Heart right ventricle (tissue), 16 donors: Measurements from ENCODE around the gene ADCY5. TPM values are rescaled to one million over a fixed set of nuclear protein-coding genes. Genes with fewer than 3 reads are reported as not detected.
A peak's percentile ranks its signal among the peaks of the same experiment; 100 is the strongest.

Experiments
- ATAC-seq, 8 donors: fragments of 200-7000 bp; cut with Tn5 transposase; one replicate each; pipeline ENCODE4 v1.9.1; 2020; ENCODE audit warnings: mild to moderate bottlenecking in 8 of 8, moderate library complexity in 8 of 8, moderate number of reproducible peaks in 1 of 8
- DNase-seq, 2 donors: peaks; one replicate each; pipeline ENCODE4 v3.0.0-alpha.2; 2020
- H3K27ac ChIP-seq, 10 donors: fragments of 200-600 bp; sonication (generic) in 2 of 10; one replicate each; pipeline versions ENCODE4 v1.5.0 to v1.8.0; 2020 to 2022; ENCODE audit warnings: mild to moderate bottlenecking in 3 of 10
- H3K27me3 ChIP-seq, 7 donors: fragments of 200-600 bp; one replicate each; pipeline ENCODE4 v1.8.0; 2021 to 2022; ENCODE audit warnings: mild to moderate bottlenecking in 2 of 7
- H3K36me3 ChIP-seq, 9 donors: fragments of 200-600 bp; sonication (generic) in 1 of 9; one replicate each; pipeline versions ENCODE4 v1.5.0 to v1.8.0; 2020 to 2022; ENCODE audit warnings: mild to moderate bottlenecking in 2 of 9
- H3K4me1 ChIP-seq, 9 donors: fragments of 200-600 bp; sonication (generic) in 1 of 9; one replicate each; pipeline versions ENCODE4 v1.5.0 to v1.8.0; 2020 to 2022; ENCODE audit warnings: mild to moderate bottlenecking in 4 of 9
- H3K4me3 ChIP-seq, 10 donors: fragments of 200-600 bp; sonication (generic) in 2 of 10; one replicate each; pipeline versions ENCODE4 v1.5.0 to v1.8.0; 2020 to 2022; ENCODE audit warnings: mild to moderate bottlenecking in 7 of 10, moderate library complexity in 2 of 10
- H3K9me3 ChIP-seq, 11 donors: fragments of 200-600 bp in 10 of 11; sonication (generic) in 2 of 11; one replicate each; pipeline versions ENCODE4 v1.5.0 to v1.8.0; 2013 to 2022; ENCODE audit warnings: mild to moderate bottlenecking in 2 of 11, control low read depth in 1 of 11, moderate library complexity in 1 of 11
- WGBS, 2 donors: extraction: QIAGEN DNeasy Blood & Tissue Kit; methylation state at CpG; one replicate each; pipeline ENCODE4 v1.1.7; 2013; ENCODE audit warnings: inconsistent platforms in 1 of 2; 5-methylcytosine and 5-hydroxymethylcytosine counted together
- intact Hi-C, 10 donors: fragments of 100-400 bp; cut with DNase I; formaldehyde crosslinking; loops; one replicate each; pipeline versions ENCODE4 v1.11.1 to v1.14.2; 2022
- polyA plus RNA-seq, 2 donors: library from polyadenylated mRNA; stranded (reverse); fragments of 200-250 nt; gene quantifications; one replicate each; pipeline ENCODE4 v1.2.3, GENCODE V29; 2013
- total RNA-seq, 10 donors: library from RNA; stranded (reverse); fragmentation: NEBNext Ultra II Directional in 3 of 10; extraction: Animal tissue kit (Norgen Biotek cat#: 25700) in 3 of 10; gene quantifications; one replicate each; pipeline versions ENCODE4 v1.2.1 to v1.2.4, GENCODE V29; 2021 to 2023
- TF ChIP-seq, protein P1 (sequence below), 9 donors: fragments of 200-600 bp; sonication (generic) in 2 of 9; IDR thresholded peaks; one replicate each; pipeline versions ENCODE4 v1.5.0 to v1.8.0; 2021 to 2022; ENCODE audit warnings: antibody characterized with exemption in 9 of 9, mild to moderate bottlenecking in 5 of 9, moderate library complexity in 1 of 9
- donor health status: Arrhythmogenic right ventricular cardiomyopathy.
- donor health status: ischemic (EF 13 %, LVEDD 7.1; RV severe dilation, severe dysfunction).
- donor health status: healthy with polysubstance abuse.
- donor health status: DM: no; HTN: yes; CAD: no.
- donor health status: DM: no; HTN: no; CAD: no.
- donor health status: ischemic (EF 25% LVEDD 6.9; RV normal size, moderate dysfunction).
- donor health status: ischemic (EF 25% LVEDD 5.7; RV mildly dilated, moderate dysfunction).
- donor health status: healthy.
- donor health status: DM: yes; HTN: yes; CAD: no.
- donor health status: Ischemic cardiomyopathy.
- donor health status: ischemic (EF 35%, LVEDD 5.7; RV mildly dilated, moderate dysfunction).
- donor health status: nonischemic (EF 11% LVEDD 7.7; RV severe dilation, severe dysfunction).
- donor health status: DM: yes; HTN: yes; CAD: no.
- donor health status: PGD.
- donor health status: ischemic (EF 29% LVEDD 5.4; RV normal size, mild dysfunction).
- donor health status: nonischemic (EF 23%, LVEDD 6.1; RV moderate dilation, normal function).

ADCY5 gene
- total and polyA plus RNA-seq, 12 donors, result 37.2 to 245 (median 198) TPM

- DNase-seq (peak; percentile 70 to 72), ATAC-seq (peak in 7 of 8 donors; percentile 30 to 49 (median 38))
- TF ChIP-seq, protein P1, sequence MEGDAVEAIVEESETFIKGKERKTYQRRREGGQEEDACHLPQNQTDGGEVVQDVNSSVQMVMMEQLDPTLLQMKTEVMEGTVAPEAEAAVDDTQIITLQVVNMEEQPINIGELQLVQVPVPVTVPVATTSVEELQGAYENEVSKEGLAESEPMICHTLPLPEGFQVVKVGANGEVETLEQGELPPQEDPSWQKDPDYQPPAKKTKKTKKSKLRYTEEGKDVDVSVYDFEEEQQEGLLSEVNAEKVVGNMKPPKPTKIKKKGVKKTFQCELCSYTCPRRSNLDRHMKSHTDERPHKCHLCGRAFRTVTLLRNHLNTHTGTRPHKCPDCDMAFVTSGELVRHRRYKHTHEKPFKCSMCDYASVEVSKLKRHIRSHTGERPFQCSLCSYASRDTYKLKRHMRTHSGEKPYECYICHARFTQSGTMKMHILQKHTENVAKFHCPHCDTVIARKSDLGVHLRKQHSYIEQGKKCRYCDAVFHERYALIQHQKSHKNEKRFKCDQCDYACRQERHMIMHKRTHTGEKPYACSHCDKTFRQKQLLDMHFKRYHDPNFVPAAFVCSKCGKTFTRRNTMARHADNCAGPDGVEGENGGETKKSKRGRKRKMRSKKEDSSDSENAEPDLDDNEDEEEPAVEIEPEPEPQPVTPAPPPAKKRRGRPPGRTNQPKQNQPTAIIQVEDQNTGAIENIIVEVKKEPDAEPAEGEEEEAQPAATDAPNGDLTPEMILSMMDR (IDR thresholded peaks at IDR 0.05), result no peak
- Histone ChIP-seq H3K4me3 (peak overlapping the region in 1 of 10 donors; percentile 10), H3K27me3 (no peaks in the 10 kb centered on the region), H3K27ac (peak overlapping the region; percentile 66 to 94 (median 87)), H3K36me3 (no peaks in the 10 kb centered on the region), H3K4me1 (peaks cover 10 to 98% (median 79%) of the 10 kb centered on the region in 9 donors), H3K9me3 (no peaks in the 10 kb centered on the region)
- intact Hi-C loops, result loop anchor here in 1 of 10 donors (5.0 kb wide), 1 partner anchor 64 kb away; the partner anchor contains the start of gene ADCY5
- WGBS, 2 donors, result 43 to 55% methylated on average over 26 of the region's 26 CpGs
Observed at GRCh38 chr3:123383091-123384053, 65.5 kb downstream of the ADCY5 start.

- H3K4me1 ChIP-seq, result peaks cover 5 to 98% (median 82%) of the 10 kb centered on the region in 9 donors
- no peaks in the 10 kb centered on the region for H3K27me3 ChIP-seq
- H3K36me3 ChIP-seq, result no peaks in the 10 kb centered on the region
- no peaks in the 10 kb centered on the region for H3K9me3 ChIP-seq
- no peak overlapping the region for H3K4me3 ChIP-seq
- peak overlapping the region in 8 of 10 donors; percentile 58 to 94 (median 89) for H3K27ac ChIP-seq
- DNase-seq (no peak), ATAC-seq (no peak)
- TF ChIP-seq, protein P1 (IDR thresholded peaks at IDR 0.05), result no peak
- intact Hi-C loops, result loop anchor here in 1 of 10 donors (5.0 kb wide), 1 partner anchor 67 kb away; the partner anchor contains the start of gene ADCY5
- WGBS, 2 donors, result 48 to 67% methylated on average over 3 of the region's 3 CpGs
Observed at GRCh38 chr3:123380261-123380660, 68.6 kb downstream of the ADCY5 start.

- TF ChIP-seq, protein P1 (IDR thresholded peaks at IDR 0.05), result no peak
- Histone ChIP-seq H3K27me3 (no peaks in the 10 kb centered on the region), H3K9me3 (no peaks in the 10 kb centered on the region), H3K4me3 (no peak overlapping the region), H3K4me1 (peaks cover 4 to 99% (median 85%) of the 10 kb centered on the region in 9 donors), H3K36me3 (no peaks in the 10 kb centered on the region), H3K27ac (peak overlapping the region in 9 of 10 donors; percentile 6 to 94 (median 88))
- DNase-seq (no peak), ATAC-seq (no peak)
- intact Hi-C loops, result loop anchor here in 1 of 10 donors (5.0 kb wide), 1 partner anchor 37 kb away; no protein-coding TSS in a partner anchor
- WGBS, 2 donors, result 70 to 80% methylated on average over 11 of the region's 11 CpGs
Observed at GRCh38 chr3:123379041-123379830, 69.7 kb downstream of the ADCY5 start.
